Left renal pelvis (tissue), 4 donors: ENCODE data around the gene MINDY1. TPM values are rescaled to one million over a fixed set of nuclear protein-coding genes. Genes with fewer than 3 reads are reported as not detected.

Source experiments
- DNase-seq, 4 donors: peaks; one replicate each; pipeline ENCODE4 v3.0.0-alpha.2; 2013; ENCODE audit warnings: low read depth in 4 of 4, low spot score in 3 of 4
- polyA plus RNA-seq, 4 donors: library from polyadenylated mRNA; unstranded; fragments of 120-200 nt; gene quantifications; one replicate each; pipeline ENCODE4 v1.2.1, GENCODE V29; 2013; ENCODE audit not compliant: insufficient read length in 4 of 4

Gene MINDY1, protein sequence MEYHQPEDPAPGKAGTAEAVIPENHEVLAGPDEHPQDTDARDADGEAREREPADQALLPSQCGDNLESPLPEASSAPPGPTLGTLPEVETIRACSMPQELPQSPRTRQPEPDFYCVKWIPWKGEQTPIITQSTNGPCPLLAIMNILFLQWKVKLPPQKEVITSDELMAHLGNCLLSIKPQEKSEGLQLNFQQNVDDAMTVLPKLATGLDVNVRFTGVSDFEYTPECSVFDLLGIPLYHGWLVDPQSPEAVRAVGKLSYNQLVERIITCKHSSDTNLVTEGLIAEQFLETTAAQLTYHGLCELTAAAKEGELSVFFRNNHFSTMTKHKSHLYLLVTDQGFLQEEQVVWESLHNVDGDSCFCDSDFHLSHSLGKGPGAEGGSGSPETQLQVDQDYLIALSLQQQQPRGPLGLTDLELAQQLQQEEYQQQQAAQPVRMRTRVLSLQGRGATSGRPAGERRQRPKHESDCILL
- polyA plus RNA-seq, result 10 to 100 TPM; 35.7 to 54.4 (median 39.1) TPM

GRCh38 chr1:151006327-151007052, at the start of gene MINDY1:
Gene MINDY1 (minus strand): TSS chr1:151006902. CDS start chr1:151002617, 4,285 bp downstream.
- peak in 2 of 4 donors; percentile 70 to 75 for DNase-seq

- no peak for DNase-seq
These were observed 49.4 kb upstream of the MINDY1 start for GRCh38 chr1:151056149-151056548.

GRCh38 chr1:151055581-151055980, 48.9 kb upstream of the MINDY1 start:
- DNase-seq, result no peak

GRCh38 chr1:151054971-151055547, 48.4 kb upstream of the MINDY1 start:
- DNase-seq, result no peak

DNA sequence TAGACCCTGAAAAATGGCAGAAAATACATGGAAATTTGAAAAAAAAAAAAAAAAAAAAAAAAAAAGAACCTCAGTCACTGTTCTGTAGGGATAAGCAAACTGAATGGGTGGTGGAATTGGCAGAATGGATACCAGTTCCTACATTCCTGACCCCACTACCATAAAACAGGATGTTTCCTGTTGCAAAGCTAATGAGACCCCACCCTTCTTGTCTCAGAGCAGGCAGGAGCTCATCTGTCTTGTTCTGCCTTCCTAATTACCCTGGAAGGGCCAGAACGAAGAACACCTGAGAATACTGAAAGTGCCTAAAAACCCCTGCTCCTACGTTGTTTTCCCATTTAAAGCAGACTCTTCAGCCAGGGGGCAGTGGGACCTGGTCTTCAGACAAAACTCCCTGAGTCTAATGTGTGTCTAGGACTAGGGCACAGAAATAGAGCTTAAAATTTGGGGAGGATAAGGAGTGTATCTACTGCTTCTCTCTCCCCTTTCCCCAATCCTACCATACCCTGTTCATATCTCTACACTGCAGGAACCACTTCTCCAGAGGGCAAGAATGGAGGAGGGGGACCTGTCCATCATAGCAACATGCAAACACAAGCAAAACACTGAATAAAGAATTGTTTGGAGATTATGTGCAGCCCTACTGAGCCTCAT, 44.8 kb upstream of the MINDY1 start:
- no peak for DNase-seq

GRCh38 chr1:151050051-151050688, 43.5 kb upstream of the MINDY1 start:
- no peak for DNase-seq

DNA sequence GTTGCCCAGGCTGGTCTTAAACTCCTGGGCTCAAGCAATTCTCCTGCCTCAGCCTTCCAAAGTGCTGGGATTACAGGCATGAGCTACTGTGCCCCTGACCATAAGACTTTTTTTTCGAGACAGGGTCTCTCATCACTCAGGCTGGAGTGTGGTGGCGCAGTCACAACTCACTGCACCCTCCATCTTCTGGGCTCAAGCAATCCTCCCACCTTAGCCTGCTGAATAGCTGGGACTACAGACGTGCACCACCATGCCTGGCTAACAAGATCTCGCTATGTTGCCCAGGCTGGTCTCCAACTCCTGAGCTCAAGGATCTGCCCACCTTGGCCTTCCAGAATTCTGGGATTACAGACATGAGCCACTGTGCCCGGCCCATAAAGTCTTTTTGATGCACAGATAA, 42.8 kb upstream of the MINDY1 start:
- DNase-seq, result no peak

- DNase-seq, result no peak
These were observed 41.9 kb upstream of the MINDY1 start for GRCh38 chr1:151048645-151049032.

DNA sequence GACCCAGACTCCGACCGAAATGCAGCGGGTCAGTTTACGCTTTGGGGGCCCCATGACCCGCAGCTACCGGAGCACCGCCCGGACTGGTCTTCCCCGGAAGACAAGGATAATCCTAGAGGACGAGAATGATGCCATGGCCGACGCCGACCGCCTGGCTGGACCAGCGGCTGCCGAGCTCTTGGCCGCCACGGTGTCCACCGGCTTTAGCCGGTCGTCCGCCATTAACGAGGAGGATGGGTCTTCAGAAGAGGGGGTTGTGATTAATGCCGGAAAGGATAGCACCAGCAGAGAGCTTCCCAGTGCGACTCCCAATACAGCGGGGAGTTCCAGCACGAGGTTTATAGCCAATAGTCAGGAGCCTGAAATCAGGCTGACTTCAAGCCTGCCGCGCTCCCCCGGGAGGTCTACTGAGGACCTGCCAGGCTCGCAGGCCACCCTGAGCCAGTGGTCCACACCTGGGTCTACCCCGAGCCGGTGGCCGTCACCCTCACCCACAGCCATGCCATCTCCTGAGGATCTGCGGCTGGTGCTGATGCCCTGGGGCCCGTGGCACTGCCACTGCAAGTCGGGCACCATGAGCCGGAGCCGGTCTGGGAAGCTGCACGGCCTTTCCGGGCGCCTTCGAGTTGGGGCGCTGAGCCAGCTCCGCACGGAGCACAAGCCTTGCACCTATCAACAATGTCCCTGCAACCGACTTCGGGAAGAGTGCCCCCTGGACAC, 41.4 kb upstream of the MINDY1 start:
- peak in 1 of 4 donors; percentile 54 for DNase-seq

DNA sequence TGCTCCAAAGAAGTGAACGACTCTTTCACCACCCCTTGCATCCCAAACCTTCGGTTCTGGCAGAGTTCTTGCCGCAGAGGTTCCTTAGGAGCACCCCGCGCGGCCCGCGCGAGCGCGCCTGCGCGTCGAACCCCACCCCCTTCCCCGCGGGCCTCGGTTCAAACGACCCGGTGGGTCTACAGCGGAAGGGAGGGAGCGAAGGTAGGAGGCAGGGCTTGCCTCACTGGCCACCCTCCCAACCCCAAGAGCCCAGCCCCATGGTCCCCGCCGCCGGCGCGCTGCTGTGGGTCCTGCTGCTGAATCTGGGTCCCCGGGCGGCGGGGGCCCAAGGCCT, 40.9 kb upstream of the MINDY1 start, which contains the start of gene C1orf56:
Gene C1orf56, plus strand, starts transcription at position 161 of the 334 bp plus-strand sequence. Its CDS starts 97 bp downstream, at position 258.
- peak in 2 of 4 donors; percentile 70 to 71 for DNase-seq

GRCh38 chr1:151043163-151043562, 36.5 kb upstream of the MINDY1 start:
- DNase-seq, result no peak

DNA sequence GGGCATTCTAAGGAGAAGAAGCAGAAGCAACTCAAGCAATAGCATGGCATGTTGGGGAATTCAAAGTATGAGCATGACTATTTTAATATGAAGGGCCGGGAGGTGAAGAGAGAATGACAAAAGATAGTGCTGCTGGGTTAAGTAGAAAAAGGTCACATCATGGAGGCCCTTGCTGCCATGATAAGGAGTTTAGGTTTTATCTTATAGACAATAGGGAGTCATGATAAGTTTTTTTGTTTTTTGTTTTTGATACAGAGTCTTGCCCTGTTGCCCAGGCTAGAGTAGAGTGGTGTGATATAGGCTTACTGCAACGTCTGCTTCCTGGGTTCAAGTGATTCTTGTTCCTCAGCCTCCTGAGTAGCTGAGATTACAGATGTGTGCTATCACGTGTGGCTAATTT, 32.8 kb upstream of the MINDY1 start:
- DNase-seq, result no peak

DNA sequence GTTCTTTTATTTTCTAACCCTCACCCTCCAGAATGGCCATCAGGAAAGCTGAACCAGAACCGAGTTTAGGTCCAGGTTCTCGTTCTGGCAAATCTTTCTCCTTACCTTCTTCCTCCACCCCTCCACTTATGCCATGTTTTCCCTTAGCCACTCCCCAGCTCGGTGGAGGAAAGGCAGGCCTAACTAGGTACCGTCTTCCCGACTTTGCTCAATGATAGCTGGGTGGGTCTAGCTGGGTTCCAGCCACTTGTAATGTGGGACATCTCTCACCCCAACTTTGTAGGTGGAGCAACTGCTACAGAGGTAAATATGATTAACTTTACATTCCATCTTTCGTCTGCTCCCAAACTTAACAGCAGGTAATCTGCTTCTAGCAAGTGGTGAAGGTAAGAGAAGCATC, 30.3 kb upstream of the MINDY1 start:
- no peak for DNase-seq

GRCh38 chr1:151036356-151036755, 29.7 kb upstream of the MINDY1 start, which contains the start of gene BNIPL:
Gene BNIPL (plus strand): TSS chr1:151036586. CDS start chr1:151036726, 140 bp downstream.
- no peak for DNase-seq

DNA sequence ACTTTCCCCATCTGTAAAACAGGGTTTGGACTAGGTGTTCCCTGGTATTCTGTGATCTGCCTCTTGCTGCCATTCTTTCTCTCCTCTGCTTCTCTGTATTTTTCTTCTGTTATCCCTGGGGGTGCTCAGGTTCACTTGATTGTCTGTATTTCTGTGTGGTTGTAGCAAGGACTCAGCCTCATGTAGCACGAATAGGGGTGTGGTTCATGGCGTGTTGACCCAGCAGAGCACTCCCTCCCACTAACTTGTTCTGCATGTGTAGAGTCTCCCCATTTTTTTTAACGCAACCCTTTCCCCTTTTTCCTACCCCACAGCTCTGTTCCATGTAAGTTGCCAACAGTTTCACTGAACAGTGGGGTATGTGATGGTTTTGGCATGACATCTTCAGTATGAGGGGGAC, 28.5 kb upstream of the MINDY1 start:
- DNase-seq, result no peak

DNA sequence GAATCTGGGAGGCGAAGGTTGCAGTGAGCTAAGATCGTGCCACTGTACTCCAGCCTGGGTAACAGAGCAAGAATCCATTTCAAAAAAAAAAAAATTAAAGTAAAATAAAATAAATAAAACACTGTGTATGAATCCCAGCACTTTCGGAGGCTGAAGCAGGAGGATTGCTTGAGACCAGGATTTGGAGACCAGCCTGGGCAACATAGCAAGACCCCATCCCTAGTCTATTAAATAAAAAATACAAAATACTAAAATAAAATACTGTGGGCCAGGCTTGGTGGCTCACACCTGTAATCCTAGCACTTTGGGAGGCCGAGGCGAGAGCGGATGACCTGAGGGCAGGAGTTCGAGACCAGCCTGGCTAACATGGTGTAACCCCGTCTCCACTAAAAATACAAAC, 25.5 kb upstream of the MINDY1 start:
- no peak for DNase-seq

DNA sequence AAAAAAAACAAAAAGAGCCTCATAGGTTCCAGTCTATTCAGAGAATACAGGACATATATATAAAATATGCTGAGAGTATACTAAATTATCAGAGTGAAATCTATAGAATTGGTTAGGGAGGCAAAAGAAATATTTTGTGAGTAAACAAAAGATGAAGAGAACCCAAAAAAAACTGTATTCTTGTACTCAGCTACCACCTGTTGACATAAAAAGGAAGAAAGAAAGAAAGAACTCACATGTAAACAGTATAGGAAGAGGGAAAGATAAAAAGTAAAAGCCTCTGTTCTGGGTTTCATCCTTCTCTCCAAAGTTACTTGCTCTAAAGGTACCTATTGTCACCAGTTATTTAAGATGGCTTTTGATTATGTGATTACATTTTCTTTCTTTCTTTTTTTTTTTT, 19.8 kb upstream of the MINDY1 start:
- DNase-seq, result no peak

DNA sequence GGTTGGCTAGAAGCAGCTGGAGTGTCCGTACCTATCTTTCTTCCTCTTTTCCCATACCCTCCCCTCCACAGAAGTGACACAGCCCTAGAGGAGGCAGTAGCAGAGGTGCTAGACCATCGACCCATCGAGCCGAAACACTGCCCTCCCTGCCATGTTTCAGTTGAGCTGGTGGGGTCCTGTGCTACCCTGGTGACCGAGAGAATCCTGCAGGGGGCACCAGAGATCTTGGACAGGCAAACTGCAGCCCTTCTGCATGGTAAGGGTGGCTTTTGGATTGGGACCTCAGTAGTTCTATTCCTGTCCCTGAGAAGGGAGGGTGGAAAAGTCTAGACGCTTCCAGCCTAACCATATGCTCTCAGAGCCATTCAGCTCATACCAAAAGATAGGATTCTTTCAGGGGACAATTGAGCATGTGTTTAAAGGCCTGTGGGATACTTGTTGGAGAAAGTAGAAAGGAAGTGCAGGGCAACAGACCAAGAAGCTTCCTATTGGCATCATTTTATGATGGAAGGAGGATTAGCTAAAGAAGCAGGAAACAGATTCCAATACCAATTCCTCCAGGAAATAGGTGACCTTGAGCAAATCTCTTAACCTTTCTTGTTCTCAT, 17.9 kb upstream of the MINDY1 start:
- DNase-seq, result peak in 1 of 4 donors; percentile 41

GRCh38 chr1:151013518-151013917, 6.8 kb upstream of the MINDY1 start:
- DNase-seq, result peak in 2 of 4 donors; percentile 46 to 62
